ENCODE data around the gene TNFAIP8.

TNFAIP8 gene

GRCh38 chr5:119389288-119390030 is 33.6 kb downstream of the TNFAIP8 start:
- TF ChIP-seq YY1 (IDR thresholded peaks at IDR 0.05; ENCODE audit: low read depth): no peak
- TF ChIP-seq USF1 (IDR thresholded peaks at IDR 0.05): no peak
- no peak for TF ChIP-seq CREB1 (IDR thresholded peaks at IDR 0.05; ENCODE audit: low read depth)
- TF ChIP-seq NFIC (IDR thresholded peaks at IDR 0.05): no peak
- TF ChIP-seq ZBTB7A (IDR thresholded peaks at IDR 0.05; ENCODE audit: low read depth): no peak
- no peak for TF ChIP-seq EGR1 (IDR thresholded peaks at IDR 0.05)
- TF ChIP-seq REST (IDR thresholded peaks at IDR 0.05; ENCODE audit: low read depth): no peak
- no peak for TF ChIP-seq EP300 (IDR thresholded peaks at IDR 0.05; ENCODE audit: borderline replicate concordance)
- no peak for TF ChIP-seq MAX (IDR thresholded peaks at IDR 0.05)
- TF ChIP-seq TEAD4 (IDR thresholded peaks at IDR 0.05): no peak

GRCh38 chr5:119390404-119390803 is 34.6 kb downstream of the TNFAIP8 start:
- TF ChIP-seq TAF1 (IDR thresholded peaks at IDR 0.05; ENCODE audit: low read depth) (no peak), CREB1 (IDR thresholded peaks at IDR 0.05; ENCODE audit: low read depth) (no peak), FOXM1 (IDR thresholded peaks at IDR 0.05; ENCODE audit: borderline replicate concordance, low read depth) (no peak), TEAD4 (IDR thresholded peaks at IDR 0.05) (no peak), TCF12 (IDR thresholded peaks at IDR 0.05; ENCODE audit: low read depth) (no peak), NFIC (IDR thresholded peaks at IDR 0.05) (no peak), REST (IDR thresholded peaks at IDR 0.05; ENCODE audit: low read depth) (no peak), EP300 (IDR thresholded peaks at IDR 0.05; ENCODE audit: borderline replicate concordance) (no peak), MAX (IDR thresholded peaks at IDR 0.05) (no peak), EGR1 (IDR thresholded peaks at IDR 0.05) (no peak), CEBPB (IDR thresholded peaks at IDR 0.05) (no peak), RAD21 (IDR thresholded peaks at IDR 0.05; ENCODE audit: low read depth) (no peak), USF1 (IDR thresholded peaks at IDR 0.05) (no peak), ZBTB7A (IDR thresholded peaks at IDR 0.05; ENCODE audit: low read depth) (no peak), YY1 (IDR thresholded peaks at IDR 0.05; ENCODE audit: low read depth) (no peak)

- TF ChIP-seq TEAD4 (IDR thresholded peaks at IDR 0.05): no peak
- TF ChIP-seq MAX (IDR thresholded peaks at IDR 0.05): no peak
- no peak for TF ChIP-seq TAF1 (IDR thresholded peaks at IDR 0.05; ENCODE audit: low read depth)
- no peak for TF ChIP-seq RAD21 (IDR thresholded peaks at IDR 0.05; ENCODE audit: low read depth)
- TF ChIP-seq REST (IDR thresholded peaks at IDR 0.05; ENCODE audit: low read depth): no peak
- TF ChIP-seq USF1 (IDR thresholded peaks at IDR 0.05): no peak
- no peak for TF ChIP-seq ZBTB7A (IDR thresholded peaks at IDR 0.05; ENCODE audit: low read depth)
- no peak for TF ChIP-seq EGR1 (IDR thresholded peaks at IDR 0.05)
- TF ChIP-seq YY1 (IDR thresholded peaks at IDR 0.05; ENCODE audit: low read depth): no peak
- TF ChIP-seq NFIC (IDR thresholded peaks at IDR 0.05): no peak
- TF ChIP-seq EP300 (IDR thresholded peaks at IDR 0.05; ENCODE audit: borderline replicate concordance): no peak
These were observed 37.4 kb downstream of the TNFAIP8 start for GRCh38 chr5:119393201-119393691.
